Upper lobe of left lung (tissue), 4 donors: Measurements from ENCODE around the gene KCNQ2.

ENCODE experiments used
- EP300 ChIP-seq, 4 donors: sonication (generic); formaldehyde crosslinking; IDR thresholded peaks; one replicate each; pipeline ENCODE4 v1.5.1; 2017; ENCODE audit warnings: antibody characterized with exemption in 4 of 4, control low read depth in 2 of 4
- TF ChIP-seq, protein P1 (sequence below), 6 experiments: fragments of 450-650 bp in 4 of 6; fragments of 200-600 bp in 2 of 6; sonication (generic) in 2 of 6; IDR thresholded peaks; one replicate each; pipeline ENCODE4 v1.5.1; 2016 to 2019; ENCODE audit warnings: antibody characterized with exemption in 6 of 6

DNA sequence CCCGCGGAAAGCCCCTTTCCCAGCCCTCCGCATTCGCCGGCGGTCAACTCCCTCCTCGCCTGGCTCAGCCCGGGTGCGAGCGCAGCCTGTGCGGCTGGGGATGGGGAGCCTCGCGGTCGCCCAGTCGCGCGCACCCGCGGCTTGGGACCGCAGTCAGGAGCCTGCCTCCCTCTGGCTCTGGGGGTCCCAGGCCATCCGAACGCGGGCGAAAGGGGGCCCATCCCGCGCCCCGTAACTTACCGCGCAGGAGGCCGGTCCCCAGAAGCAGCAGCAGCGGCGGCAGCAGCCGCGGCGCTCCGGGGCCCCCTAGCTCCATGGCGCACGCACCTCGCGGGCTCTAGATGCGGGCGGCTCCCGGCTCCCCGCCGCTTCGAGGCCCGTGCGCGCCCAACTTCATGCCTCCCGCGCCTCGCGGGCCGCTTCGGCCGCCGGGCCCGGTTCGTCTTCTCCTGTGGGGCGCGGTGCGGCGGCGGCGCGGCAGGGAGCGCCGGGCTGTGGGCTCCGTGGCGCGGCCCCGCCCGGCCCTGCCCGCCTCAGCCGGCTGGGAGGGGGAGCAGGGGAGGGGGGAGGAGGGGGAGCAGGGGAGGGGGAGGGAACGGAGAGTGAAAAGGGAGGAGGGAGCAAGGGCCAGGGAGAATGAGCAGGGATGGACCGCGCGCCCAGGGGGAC is 111.5 kb downstream of the KCNQ2 start, which contains the start of gene CHRNA4:
- TF ChIP-seq, protein P1, sequence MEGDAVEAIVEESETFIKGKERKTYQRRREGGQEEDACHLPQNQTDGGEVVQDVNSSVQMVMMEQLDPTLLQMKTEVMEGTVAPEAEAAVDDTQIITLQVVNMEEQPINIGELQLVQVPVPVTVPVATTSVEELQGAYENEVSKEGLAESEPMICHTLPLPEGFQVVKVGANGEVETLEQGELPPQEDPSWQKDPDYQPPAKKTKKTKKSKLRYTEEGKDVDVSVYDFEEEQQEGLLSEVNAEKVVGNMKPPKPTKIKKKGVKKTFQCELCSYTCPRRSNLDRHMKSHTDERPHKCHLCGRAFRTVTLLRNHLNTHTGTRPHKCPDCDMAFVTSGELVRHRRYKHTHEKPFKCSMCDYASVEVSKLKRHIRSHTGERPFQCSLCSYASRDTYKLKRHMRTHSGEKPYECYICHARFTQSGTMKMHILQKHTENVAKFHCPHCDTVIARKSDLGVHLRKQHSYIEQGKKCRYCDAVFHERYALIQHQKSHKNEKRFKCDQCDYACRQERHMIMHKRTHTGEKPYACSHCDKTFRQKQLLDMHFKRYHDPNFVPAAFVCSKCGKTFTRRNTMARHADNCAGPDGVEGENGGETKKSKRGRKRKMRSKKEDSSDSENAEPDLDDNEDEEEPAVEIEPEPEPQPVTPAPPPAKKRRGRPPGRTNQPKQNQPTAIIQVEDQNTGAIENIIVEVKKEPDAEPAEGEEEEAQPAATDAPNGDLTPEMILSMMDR (IDR thresholded peaks at IDR 0.05) = no peak
- TF ChIP-seq EP300 (IDR thresholded peaks at IDR 0.05) = no peak
